Measurements from ENCODE around the gene ZNF627.
"Not testable (repeated sequence)": the region's sequence is repeated elsewhere in the genome, so short reads cannot be mapped to it uniquely, and the experiment has no call there.

Gene ZNF627

DNA sequence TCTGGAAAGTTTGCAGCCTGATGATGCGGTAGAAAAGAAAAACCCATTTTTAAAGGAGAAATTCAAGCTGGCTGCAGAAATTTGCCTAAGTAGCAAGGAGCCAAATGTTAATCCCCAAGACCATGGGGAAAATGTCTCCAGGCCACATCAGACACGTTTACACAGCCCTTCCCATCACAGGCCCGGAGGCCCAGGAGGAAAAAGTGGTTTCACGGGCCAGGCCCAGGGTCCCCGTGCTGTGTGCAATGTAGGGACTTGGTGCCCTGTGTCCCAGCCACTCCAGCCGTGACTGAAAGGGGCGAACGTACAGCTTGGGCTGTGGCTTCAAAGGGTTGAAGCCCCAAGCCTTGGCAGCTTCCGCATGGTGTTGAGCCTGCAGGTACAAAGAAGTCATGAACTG, 35.9 kb downstream of the ZNF627 start:
- DNase-seq: no peak

DNA sequence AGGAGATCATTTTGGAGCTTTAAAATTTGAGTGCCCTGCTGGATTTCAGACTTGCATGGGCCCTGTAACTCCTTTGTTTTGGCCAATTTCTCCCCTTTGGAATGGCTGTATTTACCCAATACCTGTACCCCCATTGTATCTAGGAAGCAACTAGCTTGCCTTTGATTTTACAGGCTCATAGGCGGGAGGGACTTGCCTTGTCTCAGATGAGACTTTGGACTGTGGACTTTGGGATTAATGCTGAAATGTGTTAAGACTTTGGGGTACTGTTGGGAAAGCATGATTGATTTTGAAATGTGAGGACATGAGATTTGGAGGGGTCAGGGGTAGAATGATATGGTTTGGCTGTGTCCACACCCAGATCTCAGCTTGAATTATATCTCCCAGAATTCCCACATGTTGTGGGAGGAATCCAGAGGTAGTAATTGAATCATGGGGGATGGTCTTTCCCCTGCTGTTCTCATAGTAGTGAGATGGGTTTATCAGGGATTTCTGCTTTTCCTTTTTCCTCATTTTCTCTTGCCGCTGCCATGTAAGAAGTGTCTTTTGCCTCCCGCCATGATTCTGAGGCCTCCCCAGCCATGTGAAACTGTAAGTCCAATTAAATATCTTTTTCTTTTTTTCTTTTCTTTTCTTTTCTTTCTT, 36.9 kb downstream of the ZNF627 start:
- DNase-seq: not testable (repeated sequence)

DNA sequence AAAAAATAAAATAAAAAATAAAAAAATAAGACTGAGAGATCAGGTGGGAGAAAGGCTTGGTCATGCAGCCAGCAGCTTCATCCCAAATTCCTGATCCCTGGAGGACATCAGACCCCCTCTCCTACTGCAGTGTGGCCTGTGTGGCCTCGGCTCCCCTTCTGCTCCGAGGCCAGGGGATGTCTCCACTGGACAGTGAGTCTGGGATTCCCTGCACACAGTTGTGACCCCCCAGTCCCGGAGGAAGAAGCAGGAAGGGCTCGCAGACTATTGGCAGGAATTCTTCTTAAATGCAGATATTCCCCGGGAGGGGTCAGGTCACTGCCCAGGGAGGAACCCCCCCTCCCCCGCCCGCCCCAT, 41.9 kb downstream of the ZNF627 start:
- DNase-seq: no peak

DNA sequence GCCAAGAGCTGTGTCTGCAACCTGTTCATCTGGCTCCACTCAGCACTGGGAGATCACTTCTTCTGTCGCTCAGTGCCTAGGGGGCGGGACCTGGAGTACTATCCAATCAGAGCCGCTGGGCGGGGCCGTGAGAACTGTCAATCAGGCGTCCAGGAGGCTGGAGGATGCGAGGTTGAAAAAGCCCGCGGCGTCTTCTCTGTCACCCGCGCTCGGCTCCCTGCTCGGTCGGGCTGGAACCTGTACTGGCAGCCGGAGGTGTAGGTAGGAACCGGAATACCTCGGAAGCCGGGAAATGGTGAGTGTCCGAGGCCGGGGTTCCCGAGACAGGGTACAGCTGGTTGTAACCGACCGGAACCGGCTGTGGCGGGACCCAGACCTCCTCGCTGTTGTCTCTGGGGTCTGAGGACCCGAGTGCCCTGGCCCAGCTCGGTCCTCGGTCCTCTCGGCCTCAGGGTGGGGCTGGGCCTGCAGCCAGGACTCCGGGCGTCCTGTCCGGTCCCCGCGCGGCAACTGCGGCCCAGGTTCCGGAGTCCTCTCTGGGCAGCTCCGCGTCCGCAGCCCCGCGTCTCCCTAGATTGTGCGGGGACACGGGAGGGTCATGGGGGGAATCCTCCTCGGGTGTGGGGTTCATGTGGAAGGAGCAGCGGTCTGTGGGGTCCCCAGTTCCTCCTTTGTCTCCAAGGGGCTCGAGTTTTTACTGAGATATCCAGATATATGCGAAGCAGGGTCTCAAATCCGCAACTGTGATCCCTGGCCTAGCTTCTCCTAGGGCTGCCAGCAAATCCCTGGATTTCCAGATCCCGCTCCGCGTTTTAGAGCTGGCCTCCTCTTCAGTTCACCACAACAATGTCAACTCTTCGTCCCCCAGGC, 42.6 kb downstream of the ZNF627 start:
- peak; percentile 98 for DNase-seq

DNA sequence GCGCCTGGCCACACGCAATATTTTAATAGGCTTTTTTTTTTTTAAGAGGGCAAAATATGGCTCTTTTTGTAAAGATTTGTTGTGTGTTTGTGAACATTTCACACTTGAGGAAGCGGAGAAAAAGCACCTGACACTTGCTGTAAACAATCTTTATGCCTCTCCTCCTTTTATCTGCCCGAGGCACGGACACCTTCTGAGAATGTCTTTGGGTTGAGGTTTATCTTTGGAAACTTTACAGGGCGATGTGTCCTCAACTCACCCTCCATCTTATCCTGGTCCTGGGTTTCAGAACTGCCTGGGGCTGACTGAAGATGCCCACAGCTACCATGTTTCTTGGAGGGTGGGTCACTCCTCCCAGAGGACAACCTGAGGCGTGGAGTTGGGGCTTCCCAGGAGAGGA, 44.0 kb downstream of the ZNF627 start:
- DNase-seq: no peak

DNA sequence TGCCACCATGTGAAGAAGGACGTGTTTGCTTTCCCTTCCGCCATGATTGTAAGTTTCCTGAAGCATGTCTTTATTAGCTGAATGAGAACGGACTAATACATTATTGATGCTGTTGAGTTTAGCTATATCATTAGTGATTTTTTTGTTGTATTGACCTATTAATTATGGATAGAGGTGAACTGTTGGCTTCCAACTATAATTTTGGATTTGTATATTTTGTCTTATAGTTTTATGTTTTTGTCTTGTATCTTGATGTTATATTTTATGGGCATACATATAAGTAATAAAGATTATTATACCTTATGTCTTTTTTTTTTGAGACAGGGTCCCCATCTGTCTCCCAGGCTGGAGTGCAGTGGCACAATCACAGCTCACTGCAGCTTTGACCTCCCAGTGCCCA, 45.6 kb downstream of the ZNF627 start:
- DNase-seq: no peak

DNA sequence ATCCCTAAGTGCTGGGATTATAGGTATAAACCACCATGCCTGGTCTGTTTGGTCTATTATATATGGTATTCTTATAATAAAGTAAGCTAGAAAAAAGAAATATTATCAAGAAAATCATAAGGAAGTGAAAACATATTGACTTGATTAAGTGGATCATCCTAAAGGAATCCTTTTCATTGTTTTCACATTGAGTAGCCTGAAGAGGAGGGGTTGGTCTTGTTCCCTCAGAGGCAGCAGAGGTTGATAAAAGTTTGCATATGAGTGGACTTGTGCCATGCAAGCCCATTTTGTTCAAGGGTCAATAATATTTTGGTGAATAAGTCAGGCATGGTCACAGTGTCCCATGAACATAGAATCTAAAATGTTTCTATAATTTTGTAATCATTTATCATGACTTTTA, 52.7 kb downstream of the ZNF627 start:
- DNase-seq: no peak

DNA sequence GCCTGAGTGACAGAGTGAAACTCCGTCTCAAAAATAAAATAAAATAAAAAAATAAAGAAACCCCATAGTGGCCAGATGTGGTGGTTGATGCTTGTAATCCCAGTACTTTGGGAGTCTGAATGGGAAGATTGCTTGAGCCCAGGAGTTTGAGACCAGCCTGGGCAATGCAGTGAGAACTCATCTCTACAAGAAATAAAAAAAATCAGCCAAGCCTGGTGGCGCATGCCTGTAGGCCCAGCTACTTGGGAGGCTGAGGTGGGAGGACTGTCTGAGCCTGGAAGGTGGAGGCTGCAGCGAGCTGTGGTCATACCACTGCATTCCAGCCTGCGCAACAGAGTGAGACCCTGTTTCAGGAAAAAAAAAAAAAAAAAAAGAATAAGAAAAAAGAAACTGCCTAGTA, 53.8 kb downstream of the ZNF627 start:
- DNase-seq: no peak

DNA sequence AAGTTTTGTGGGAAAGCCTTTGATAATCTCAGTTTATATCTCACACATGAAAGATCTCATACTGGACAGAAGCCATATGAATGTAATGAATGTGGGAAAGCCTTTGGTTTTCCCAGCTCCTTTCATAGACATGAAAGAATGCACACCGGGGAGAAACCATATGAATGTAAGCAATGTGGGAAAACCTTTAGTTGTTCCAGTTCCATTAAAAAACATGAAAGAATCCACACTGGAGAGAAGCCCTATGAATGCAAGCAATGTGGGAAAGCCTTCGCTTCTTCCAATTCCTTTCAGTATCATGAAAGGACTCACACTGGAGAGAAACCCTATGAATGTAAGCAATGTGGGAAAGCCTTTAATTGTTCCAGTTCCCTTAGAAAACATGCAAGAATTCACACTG, 54.8 kb downstream of the ZNF627 start:
- no peak for DNase-seq

DNA sequence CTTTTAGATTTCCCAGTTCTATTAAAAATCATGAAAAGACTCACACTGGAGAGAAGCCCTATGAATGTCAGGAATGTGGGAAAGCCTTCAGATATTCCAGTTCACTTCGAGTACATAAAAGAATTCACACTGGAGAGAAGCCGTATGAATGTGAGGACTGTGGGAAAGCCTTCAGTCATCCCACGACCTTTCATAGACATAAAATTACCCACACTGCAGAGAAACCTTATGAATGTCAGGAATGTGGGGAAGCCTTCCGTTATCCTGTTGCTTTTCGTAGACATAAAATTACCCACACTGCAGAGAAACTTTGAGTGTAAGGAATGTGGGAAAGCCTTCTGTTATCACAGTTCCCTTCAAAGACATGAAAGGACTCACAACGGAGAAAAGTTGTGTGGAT, 55.2 kb downstream of the ZNF627 start:
- no peak for DNase-seq

DNA sequence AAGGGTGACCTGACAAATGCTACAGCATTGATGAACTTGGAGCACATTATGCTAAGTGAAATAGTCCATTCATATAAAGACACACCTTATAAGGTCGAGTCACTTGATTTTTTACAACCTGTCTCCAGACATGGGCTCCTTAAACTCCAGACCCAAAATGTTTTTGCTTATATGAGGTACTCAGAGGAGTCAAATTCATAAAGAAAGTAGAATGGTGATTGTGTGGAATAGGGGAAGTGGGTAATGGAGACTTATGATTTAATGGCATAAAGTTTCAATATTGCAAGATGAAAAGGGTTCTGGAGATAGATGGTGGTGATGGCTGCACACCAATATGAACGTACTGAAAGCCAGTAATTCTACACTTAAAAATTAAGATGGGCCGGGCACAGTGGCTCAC, 59.3 kb downstream of the ZNF627 start:
- DNase-seq: no peak

DNA sequence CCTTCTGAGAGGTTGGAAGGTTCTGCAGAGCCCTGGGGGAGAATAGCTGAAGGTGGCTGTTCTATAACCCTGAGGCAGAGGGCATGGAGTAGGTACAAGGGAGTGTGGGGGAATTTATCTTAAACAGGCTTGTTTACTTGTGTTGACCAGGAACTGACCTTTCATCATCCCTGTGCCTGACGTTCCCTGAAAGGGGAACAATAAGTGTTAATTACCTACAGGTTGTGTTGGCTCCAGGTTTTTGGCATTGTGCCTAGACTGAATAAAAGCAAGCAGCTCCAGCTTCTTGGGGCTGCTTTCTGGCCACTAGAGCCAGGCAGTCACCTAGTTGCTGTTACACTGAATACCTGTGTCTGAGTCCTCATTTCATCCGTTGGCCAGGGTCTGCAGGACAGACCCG, 60.0 kb downstream of the ZNF627 start:
- DNase-seq: peak; percentile 90

DNA sequence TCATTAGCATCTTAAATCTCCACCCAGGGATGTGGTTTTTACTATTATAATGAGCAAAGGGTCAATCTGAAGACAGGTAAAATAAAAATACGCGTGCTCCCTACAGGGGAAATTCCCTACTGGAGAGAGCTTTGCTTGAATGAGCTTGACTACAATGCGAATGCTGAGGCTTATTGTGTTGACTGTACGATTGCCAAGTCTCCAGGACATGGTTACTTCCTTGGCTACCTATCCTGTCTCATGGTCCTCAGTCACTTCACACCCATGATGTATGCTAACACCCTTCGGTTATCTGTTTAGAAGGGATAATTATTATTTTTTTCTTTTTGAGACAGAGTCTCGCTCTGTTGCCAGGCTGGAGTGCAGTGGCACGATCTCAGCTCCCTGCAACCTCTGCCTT, 61.7 kb downstream of the ZNF627 start:
- no peak for DNase-seq

DNA sequence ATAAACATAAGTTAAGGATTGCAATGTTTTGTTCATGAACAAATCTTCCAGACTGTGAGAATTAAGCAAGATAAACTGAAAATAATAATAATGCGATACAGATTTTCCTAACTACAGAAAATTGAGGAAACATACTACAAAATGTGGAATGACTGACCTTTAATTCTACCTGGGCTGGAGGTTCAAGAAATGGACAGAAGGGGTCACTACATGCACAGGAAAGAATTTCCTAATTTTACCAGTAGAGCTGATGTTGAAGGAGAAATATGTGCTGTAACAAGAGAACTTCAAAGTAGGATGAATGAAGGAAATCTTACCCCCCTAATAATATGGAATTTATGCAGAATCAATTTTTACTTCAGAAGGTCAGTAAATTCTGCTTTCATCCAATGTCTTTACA, 62.3 kb downstream of the ZNF627 start:
- peak; percentile 25 for DNase-seq

DNA sequence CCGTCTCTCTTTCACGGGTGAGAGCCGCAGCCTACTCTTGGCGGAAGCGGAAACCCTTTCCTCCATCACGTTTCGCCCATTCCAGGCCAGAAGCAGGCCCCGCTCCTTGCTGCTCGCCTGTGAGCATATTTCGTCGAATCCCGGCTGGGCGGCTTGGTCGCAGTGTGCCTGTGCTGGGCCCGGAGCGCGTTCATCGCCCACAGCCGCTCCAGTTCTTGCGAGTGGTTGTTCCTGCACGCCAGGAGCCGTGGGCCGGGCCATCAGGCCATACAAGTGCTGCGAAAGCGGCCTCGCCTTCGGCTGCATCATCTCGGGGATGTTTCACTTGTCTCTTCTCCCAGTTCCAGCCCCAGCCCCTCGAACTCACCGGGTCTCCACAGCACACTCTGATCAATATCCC, 65.0 kb downstream of the ZNF627 start:
- no peak for DNase-seq

DNA sequence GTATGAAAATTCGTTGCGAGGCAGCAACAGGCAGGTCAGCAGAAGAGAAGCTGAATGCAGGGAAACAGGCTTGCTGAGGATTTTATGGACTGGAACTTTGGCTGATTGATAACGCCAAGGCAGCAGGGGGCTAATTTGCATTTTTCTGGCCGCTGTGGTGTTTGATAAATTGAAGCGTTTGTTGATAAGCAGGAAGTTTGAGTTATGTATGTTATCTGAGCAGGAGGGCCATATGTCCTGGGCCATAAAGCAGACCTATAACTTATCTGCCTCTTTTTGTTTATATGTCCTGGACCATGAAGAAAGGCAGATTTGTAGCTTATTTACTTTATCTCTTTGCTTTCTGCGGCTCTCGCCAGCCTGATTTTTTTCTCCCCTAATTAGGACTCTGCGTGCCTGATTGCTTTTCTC, 65.9 kb downstream of the ZNF627 start:
- no peak for DNase-seq
